HUES48 (cell line): ENCODE measurements around the gene MAP3K8.

Experiments
- H3K27ac ChIP-seq: one replicate; pipeline ENCODE4 v1.7.0; 2013; ENCODE audit warnings: low read depth, low read length, inconsistent platforms
- H3K27me3 ChIP-seq: 2 replicates; pipeline ENCODE4 v1.6.1; 2013; ENCODE audit warnings: mild to moderate bottlenecking, low read length; ENCODE audit not compliant: control insufficient read depth, insufficient read depth
- H3K36me3 ChIP-seq: 2 replicates; pipeline ENCODE4 v1.6.1; 2013; ENCODE audit warnings: low read length; ENCODE audit not compliant: control insufficient read depth, insufficient read depth
- H3K4me1 ChIP-seq: 2 replicates; pipeline ENCODE4 v1.6.1; 2013; ENCODE audit warnings: mild to moderate bottlenecking, low read length; ENCODE audit not compliant: control insufficient read depth, insufficient read depth
- H3K4me3 ChIP-seq: 2 replicates; pipeline ENCODE4 v1.5.1; 2013; ENCODE audit warnings: mild to moderate bottlenecking, low read depth, low read length
- H3K9ac ChIP-seq: 2 replicates; pipeline ENCODE4 v1.6.1; 2013; ENCODE audit warnings: mild to moderate bottlenecking, low read depth, low read length, moderate library complexity
- H3K9me3 ChIP-seq: 2 replicates; pipeline ENCODE4 v1.6.1; 2013; ENCODE audit warnings: low read length; ENCODE audit not compliant: control insufficient read depth, insufficient read depth

Gene MAP3K8

DNA sequence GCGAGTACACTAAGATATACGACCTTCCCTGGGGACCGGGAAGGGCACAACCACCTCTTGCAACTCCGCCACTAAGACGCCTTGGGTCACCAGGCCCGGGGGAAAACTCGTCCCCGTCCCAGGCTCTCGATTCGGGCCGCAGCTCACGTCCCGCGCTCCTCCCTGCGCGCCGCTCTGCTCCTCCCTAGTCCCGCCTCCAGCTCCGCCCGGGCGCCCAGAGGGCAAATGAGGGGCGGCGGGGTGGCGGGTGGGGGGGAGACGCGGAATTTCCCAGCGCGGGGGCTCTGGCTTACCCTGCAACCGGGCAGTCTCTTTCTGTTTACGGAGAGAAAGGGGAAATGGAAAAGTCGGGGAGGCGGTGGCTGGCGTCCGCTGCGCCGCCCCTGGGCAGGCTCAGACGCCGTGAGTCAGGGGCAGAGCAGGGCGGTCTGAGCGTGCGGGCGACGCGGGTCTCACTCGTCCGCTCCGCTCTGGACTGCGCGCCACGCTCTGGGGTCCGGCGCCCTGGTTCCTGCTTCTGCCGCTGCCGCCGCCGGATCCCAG, at the start of gene MAP3K8:
Gene MAP3K8, plus strand, starts transcription at position 455 of the 543 bp plus-strand sequence. CDS start 4,755 bp downstream, outside the sequence.
- peaks cover 36% of the 10 kb centered on the region for H3K4me1 ChIP-seq
- H3K27ac ChIP-seq: peak within 1 kb of the TSS; percentile 92
- peaks cover 26% of the 10 kb centered on the region for H3K27me3 ChIP-seq
- no peaks in the 10 kb centered on the region for H3K9me3 ChIP-seq
- peak within 1 kb of the TSS; percentile 86 for H3K4me3 ChIP-seq
- H3K9ac ChIP-seq: peak within 1 kb of the TSS; percentile 67
- no peaks in the 10 kb centered on the region for H3K36me3 ChIP-seq

DNA sequence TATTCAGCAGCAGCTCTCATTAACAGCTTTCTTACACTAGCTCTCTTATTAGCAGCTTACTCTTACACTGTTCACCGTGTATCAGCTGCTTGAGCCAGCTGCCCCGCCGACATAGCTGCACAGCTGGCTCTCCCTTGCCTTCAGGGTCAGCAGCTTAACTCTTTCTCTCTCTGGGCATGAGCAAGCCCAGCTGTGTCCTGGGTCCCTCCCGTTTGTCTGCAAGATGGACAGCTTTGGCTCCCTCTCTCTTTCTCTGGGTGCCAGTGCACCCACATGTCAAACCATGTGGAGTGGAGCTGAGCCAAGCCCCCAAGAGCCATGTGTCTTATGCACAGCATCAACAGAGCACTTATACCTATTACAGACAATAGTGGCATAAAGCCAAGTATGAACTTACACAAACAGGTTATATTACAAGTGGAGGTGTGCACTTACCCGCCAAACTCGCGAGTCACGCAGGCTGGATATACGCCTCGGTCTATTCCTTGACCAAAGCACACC, 49.2 kb upstream of the MAP3K8 start:
- H3K9ac ChIP-seq: no peak overlapping the region
- no peak overlapping the region for H3K4me3 ChIP-seq
- H3K36me3 ChIP-seq: no peaks in the 10 kb centered on the region
- H3K27me3 ChIP-seq: no peaks in the 10 kb centered on the region
- no peak overlapping the region for H3K27ac ChIP-seq
- H3K4me1 ChIP-seq: no peaks in the 10 kb centered on the region
- H3K9me3 ChIP-seq: no peaks in the 10 kb centered on the region

- H3K27me3 ChIP-seq: no peaks in the 10 kb centered on the region
- no peak overlapping the region for H3K27ac ChIP-seq
- no peak overlapping the region for H3K9ac ChIP-seq
- H3K4me3 ChIP-seq: no peak overlapping the region
- no peaks in the 10 kb centered on the region for H3K36me3 ChIP-seq
- H3K4me1 ChIP-seq: no peaks in the 10 kb centered on the region
- H3K9me3 ChIP-seq: no peaks in the 10 kb centered on the region
Observed at GRCh38 chr10:30386801-30387588, 47.0 kb upstream of the MAP3K8 start.

GRCh38 chr10:30387646-30388243, 46.2 kb upstream of the MAP3K8 start:
- Histone ChIP-seq H3K27ac (no peak overlapping the region), H3K4me3 (no peak overlapping the region), H3K36me3 (no peaks in the 10 kb centered on the region), H3K4me1 (no peaks in the 10 kb centered on the region), H3K9me3 (no peaks in the 10 kb centered on the region), H3K9ac (no peak overlapping the region), H3K27me3 (no peaks in the 10 kb centered on the region)

- Histone ChIP-seq H3K4me1 (no peaks in the 10 kb centered on the region), H3K27me3 (no peaks in the 10 kb centered on the region), H3K36me3 (no peaks in the 10 kb centered on the region), H3K9ac (no peak overlapping the region), H3K27ac (no peak overlapping the region), H3K9me3 (no peaks in the 10 kb centered on the region), H3K4me3 (no peak overlapping the region)
Observed at GRCh38 chr10:30389543-30389942, 44.4 kb upstream of the MAP3K8 start.

GRCh38 chr10:30390207-30390606, 43.8 kb upstream of the MAP3K8 start:
- Histone ChIP-seq H3K36me3 (no peaks in the 10 kb centered on the region), H3K27ac (no peak overlapping the region), H3K27me3 (no peaks in the 10 kb centered on the region)

DNA sequence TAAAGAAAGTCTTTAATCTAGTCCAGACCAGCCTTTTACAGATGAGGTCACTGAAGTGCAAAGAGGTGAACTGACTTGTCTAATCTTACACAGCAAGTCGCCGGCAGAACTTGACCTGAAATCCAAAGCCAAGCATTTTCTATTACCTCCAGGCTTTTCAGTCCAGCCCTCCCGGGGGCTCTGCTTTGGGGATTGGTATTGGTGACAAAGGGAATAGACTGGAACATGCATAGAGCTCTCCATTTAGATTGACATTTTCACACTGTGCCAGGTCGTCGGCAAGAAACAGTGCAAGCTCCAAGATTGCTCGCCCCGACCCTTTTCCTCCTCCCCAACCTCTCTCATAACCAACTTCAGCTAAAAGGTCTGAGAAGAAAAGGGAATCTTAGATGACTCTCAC, 42.7 kb upstream of the MAP3K8 start:
- H3K4me3 ChIP-seq: no peak overlapping the region
- no peak overlapping the region for H3K9ac ChIP-seq
- H3K4me1 ChIP-seq: no peaks in the 10 kb centered on the region

More at GRCh38 chr10:30390207-30390606, 43.8 kb upstream of the MAP3K8 start:
- H3K4me3 ChIP-seq: no peak overlapping the region
- H3K9me3 ChIP-seq: no peaks in the 10 kb centered on the region
- H3K9ac ChIP-seq: no peak overlapping the region
- H3K4me1 ChIP-seq: no peaks in the 10 kb centered on the region

DNA sequence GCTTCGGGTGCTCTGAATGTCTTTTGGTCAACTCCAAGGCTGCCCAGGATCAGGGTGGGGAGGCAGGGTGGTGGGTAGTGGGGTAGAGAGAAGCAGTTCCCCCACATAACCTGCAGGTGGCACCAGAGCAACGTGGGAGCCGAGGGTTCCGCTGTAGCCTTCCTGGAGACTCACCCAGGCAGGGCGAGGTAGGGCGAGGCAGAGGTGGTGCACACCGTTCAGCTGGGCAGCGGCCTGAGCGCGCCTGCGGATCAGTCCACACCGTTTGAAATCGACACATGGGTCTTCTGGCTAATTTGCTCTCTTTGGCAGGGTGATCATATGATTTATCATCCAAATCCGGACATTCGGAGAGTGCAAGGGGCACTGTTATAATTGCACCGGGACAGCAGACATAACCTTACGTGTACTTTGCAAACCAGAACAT, 41.4 kb upstream of the MAP3K8 start:
- Histone ChIP-seq H3K27me3 (no peaks in the 10 kb centered on the region), H3K36me3 (no peaks in the 10 kb centered on the region), H3K27ac (no peak overlapping the region), H3K9ac (no peak overlapping the region), H3K4me1 (no peaks in the 10 kb centered on the region), H3K4me3 (no peak overlapping the region), H3K9me3 (no peaks in the 10 kb centered on the region)

More for the DNA sequence above, 42.7 kb upstream of the MAP3K8 start:
- H3K27ac ChIP-seq: no peak overlapping the region
- H3K9me3 ChIP-seq: no peaks in the 10 kb centered on the region
- H3K27me3 ChIP-seq: no peaks in the 10 kb centered on the region
- H3K36me3 ChIP-seq: no peaks in the 10 kb centered on the region

GRCh38 chr10:30396293-30396692, 37.7 kb upstream of the MAP3K8 start:
- Histone ChIP-seq H3K36me3 (no peaks in the 10 kb centered on the region), H3K27ac (no peak overlapping the region), H3K9me3 (no peaks in the 10 kb centered on the region), H3K27me3 (no peaks in the 10 kb centered on the region), H3K4me3 (no peak overlapping the region), H3K9ac (no peak overlapping the region), H3K4me1 (no peaks in the 10 kb centered on the region)

- H3K36me3 ChIP-seq: no peaks in the 10 kb centered on the region
- H3K9ac ChIP-seq: no peak overlapping the region
- H3K4me3 ChIP-seq: no peak overlapping the region
- H3K27ac ChIP-seq: no peak overlapping the region
- H3K27me3 ChIP-seq: no peaks in the 10 kb centered on the region
- no peaks in the 10 kb centered on the region for H3K4me1 ChIP-seq
- no peaks in the 10 kb centered on the region for H3K9me3 ChIP-seq
Observed at GRCh38 chr10:30396698-30397097, 37.3 kb upstream of the MAP3K8 start.

GRCh38 chr10:30398193-30398592, 35.8 kb upstream of the MAP3K8 start:
- no peaks in the 10 kb centered on the region for H3K27me3 ChIP-seq
- H3K27ac ChIP-seq: no peak overlapping the region
- no peak overlapping the region for H3K4me3 ChIP-seq

More at GRCh38 chr10:30398193-30398592, 35.8 kb upstream of the MAP3K8 start:
- no peak overlapping the region for H3K9ac ChIP-seq
- no peaks in the 10 kb centered on the region for H3K9me3 ChIP-seq
- no peaks in the 10 kb centered on the region for H3K36me3 ChIP-seq
- no peaks in the 10 kb centered on the region for H3K4me1 ChIP-seq
